GM10266 (cell line): Measurements from ENCODE around the gene TJP3.

Source experiments
- DNase-seq: peaks from one replicate; pipeline ENCODE4 v3.0.0; 2012; ENCODE audit errors: extremely low spot score
- CTCF ChIP-seq: IDR thresholded peaks from 2 replicates; pipeline ENCODE4 v1.5.1; 2012; ENCODE audit warnings: mild to moderate bottlenecking, low read depth; ENCODE audit not compliant: control insufficient read depth, insufficient read depth; ENCODE audit errors: missing control alignments

The TJP3 gene

GRCh38 chr19:3672575-3672948 lies 35.6 kb upstream of the TJP3 start:
- DNase-seq, result no peak
- no peak for TF ChIP-seq CTCF

- DNase-seq, result no peak
Observed at GRCh38 chr19:3672993-3673392, 35.2 kb upstream of the TJP3 start.

GRCh38 chr19:3673506-3674439 lies 34.4 kb upstream of the TJP3 start:
- DNase-seq, result no peak
- no peak for TF ChIP-seq CTCF

More at GRCh38 chr19:3672993-3673392, 35.2 kb upstream of the TJP3 start:
- TF ChIP-seq CTCF, result peak; percentile 4

- TF ChIP-seq CTCF, result no peak
- DNase-seq, result no peak
Observed at GRCh38 chr19:3674784-3675543, 33.2 kb upstream of the TJP3 start.

- TF ChIP-seq CTCF, result no peak
- DNase-seq, result no peak
Observed at GRCh38 chr19:3678188-3678587, 30.0 kb upstream of the TJP3 start.

- no peak for TF ChIP-seq CTCF
- DNase-seq, result no peak
Observed at GRCh38 chr19:3679138-3679537, 29.0 kb upstream of the TJP3 start.

- no peak for TF ChIP-seq CTCF
- no peak for DNase-seq
Observed at GRCh38 chr19:3679581-3679980, 28.6 kb upstream of the TJP3 start.
